ENCODE results near the gene DIP2C. TPM values are rescaled to one million over a fixed set of nuclear protein-coding genes. Genes with fewer than 3 reads are reported as not detected.
"Not testable (repeated sequence)": the region's sequence is repeated elsewhere in the genome, so short reads cannot be mapped to it uniquely, and the experiment has no call there.

The DIP2C gene
- total RNA-seq, 1 experiment from 2014 or later: 11.4 TPM

DNA sequence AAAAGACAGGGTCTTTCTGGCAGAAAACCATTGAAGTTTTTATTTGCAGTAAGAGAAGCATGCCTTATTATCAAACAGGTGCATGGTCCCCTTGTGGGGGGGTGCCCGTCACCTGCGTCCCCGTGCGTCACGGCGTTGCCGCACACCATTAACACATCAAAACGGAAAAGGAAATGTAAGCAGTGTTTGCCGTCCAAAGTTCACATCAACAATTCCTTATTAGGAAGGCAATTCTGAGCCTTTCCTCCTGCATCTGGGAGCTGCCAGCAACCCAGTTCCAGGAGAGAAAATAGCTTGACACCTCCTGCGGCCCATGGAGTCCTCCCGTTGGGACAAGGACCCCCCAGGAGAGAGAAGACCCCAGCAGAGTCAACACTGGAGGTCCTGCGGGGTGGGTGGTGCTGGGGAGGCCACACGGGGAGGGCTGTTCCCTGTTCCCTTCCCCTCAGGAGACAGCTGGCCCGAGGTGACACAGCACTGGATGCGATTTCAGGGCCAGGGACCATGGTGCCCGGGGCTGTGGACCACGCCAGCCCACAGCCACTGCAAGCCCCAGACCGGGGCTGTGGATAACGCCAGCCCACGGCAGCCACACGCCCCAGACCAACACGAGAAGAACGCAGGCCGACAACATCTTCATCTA, 39.5 kb downstream of the DIP2C start:
- no TSS peak for BruUV-seq (replicated peaks)
- no peak overlapping the region for H3K27ac Mint-ChIP-seq (ENCODE audit: unreplicated experiment)
- POLR2A ChIA-PET: interaction anchor here (0.7 to 1.4 kb wide), 3 partner anchors 11 to 399 kb away, joined by 3 to 7 read pairs (median 3); partner anchors contain the start of gene IDI1
- intact Hi-C loops (cut with micrococcal nuclease; ENCODE audit: unreplicated experiment): loop anchor here (1.0 kb wide), 2 partner anchors 103 to 139 kb away; no protein-coding TSS in a partner anchor
- Histone ChIP-seq H3K4me3 (ENCODE audit: low read depth, low read length) (peak overlapping the region; percentile 53), H3K4me1 (peaks cover 25% of the 10 kb centered on the region), H3K36me3 (ENCODE audit: control insufficient read depth, insufficient read depth, low read length) (no peaks in the 10 kb centered on the region), H3K27me3 (replicated peaks; ENCODE audit: control insufficient read depth, insufficient read depth, low read length) (no peaks in the 10 kb centered on the region), H3K9me3 (no peaks in the 10 kb centered on the region)
- TF ChIP-seq, protein P1, sequence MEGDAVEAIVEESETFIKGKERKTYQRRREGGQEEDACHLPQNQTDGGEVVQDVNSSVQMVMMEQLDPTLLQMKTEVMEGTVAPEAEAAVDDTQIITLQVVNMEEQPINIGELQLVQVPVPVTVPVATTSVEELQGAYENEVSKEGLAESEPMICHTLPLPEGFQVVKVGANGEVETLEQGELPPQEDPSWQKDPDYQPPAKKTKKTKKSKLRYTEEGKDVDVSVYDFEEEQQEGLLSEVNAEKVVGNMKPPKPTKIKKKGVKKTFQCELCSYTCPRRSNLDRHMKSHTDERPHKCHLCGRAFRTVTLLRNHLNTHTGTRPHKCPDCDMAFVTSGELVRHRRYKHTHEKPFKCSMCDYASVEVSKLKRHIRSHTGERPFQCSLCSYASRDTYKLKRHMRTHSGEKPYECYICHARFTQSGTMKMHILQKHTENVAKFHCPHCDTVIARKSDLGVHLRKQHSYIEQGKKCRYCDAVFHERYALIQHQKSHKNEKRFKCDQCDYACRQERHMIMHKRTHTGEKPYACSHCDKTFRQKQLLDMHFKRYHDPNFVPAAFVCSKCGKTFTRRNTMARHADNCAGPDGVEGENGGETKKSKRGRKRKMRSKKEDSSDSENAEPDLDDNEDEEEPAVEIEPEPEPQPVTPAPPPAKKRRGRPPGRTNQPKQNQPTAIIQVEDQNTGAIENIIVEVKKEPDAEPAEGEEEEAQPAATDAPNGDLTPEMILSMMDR (IDR thresholded peaks at IDR 0.05; ENCODE audit: insufficient read depth in 1 of 2, low read depth in 1 of 2, low read length in 1 of 2, severe bottlenecking in 1 of 2, unreplicated experiment in 1 of 2): no peak
- CTCF ChIA-PET: interaction anchor here (1.5 to 1.6 kb wide), 2 partner anchors 103 to 139 kb away, joined by 3 to 5 read pairs; no protein-coding TSS in a partner anchor
- H3K36me3 Mint-ChIP-seq (ENCODE audit: insufficient read depth, unreplicated experiment): peaks cover 18% of the 10 kb centered on the region
- peak overlapping the region; percentile 66 for H3K4me3 Mint-ChIP-seq (ENCODE audit: unreplicated experiment)
- H3K4me1 Mint-ChIP-seq (ENCODE audit: low read depth, unreplicated experiment): peaks cover 17% of the 10 kb centered on the region
- peaks cover 3% of the 10 kb centered on the region for H3K9me3 Mint-ChIP-seq (ENCODE audit: unreplicated experiment)
- peak; percentile 87 to 89 for DNase-seq
- H3K27me3 Mint-ChIP-seq (ENCODE audit: insufficient read depth, unreplicated experiment): no peaks in the 10 kb centered on the region

DNA sequence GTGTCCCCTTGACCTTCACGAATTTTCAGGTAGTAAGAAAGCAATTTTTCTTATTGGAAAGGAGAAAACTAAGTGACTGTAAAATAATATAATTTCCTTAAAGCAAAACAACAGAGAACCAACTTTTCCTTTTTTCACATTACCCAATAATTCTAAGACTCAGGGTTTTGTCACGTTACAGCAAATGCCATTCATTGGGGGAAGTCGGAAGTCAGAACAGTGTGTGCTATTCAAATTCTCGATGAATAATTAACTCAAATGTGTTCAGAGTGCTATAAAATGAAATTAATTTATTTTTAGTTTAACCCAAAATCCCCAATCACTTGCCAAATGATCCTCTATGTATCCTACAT, 40.0 kb downstream of the DIP2C start:
- H3K27ac Mint-ChIP-seq (ENCODE audit: unreplicated experiment): no peak overlapping the region
- ChIA-PET POLR2A (interaction anchor here (1.2 kb wide), 1 partner anchor 12 kb away, joined by 7 read pairs; no protein-coding TSS in a partner anchor), CTCF (interaction anchor here (1.5 to 1.6 kb wide), 2 partner anchors 102 to 140 kb away, joined by 3 to 5 read pairs; no protein-coding TSS in a partner anchor)
- Histone ChIP-seq H3K36me3 (ENCODE audit: control insufficient read depth, insufficient read depth, low read length) (no peaks in the 10 kb centered on the region), H3K27me3 (replicated peaks; ENCODE audit: control insufficient read depth, insufficient read depth, low read length) (no peaks in the 10 kb centered on the region), H3K4me1 (peaks cover 24% of the 10 kb centered on the region), H3K4me3 (ENCODE audit: low read depth, low read length) (no peak overlapping the region), H3K9me3 (no peaks in the 10 kb centered on the region)
- intact Hi-C loops (cut with micrococcal nuclease; ENCODE audit: unreplicated experiment): no loop called here
- H3K4me3 Mint-ChIP-seq (ENCODE audit: unreplicated experiment): peak overlapping the region; percentile 66
- TF ChIP-seq, protein P1 (IDR thresholded peaks at IDR 0.05; ENCODE audit: insufficient read depth in 1 of 2, low read depth in 1 of 2, low read length in 1 of 2, severe bottlenecking in 1 of 2, unreplicated experiment in 1 of 2): no peak
- DNase-seq: peak in 1 of 2 experiments; percentile 7
- peaks cover 17% of the 10 kb centered on the region for H3K4me1 Mint-ChIP-seq (ENCODE audit: low read depth, unreplicated experiment)
- BruUV-seq (replicated peaks): TSS peak; percentile 40
- H3K27me3 Mint-ChIP-seq (ENCODE audit: insufficient read depth, unreplicated experiment): no peaks in the 10 kb centered on the region
- H3K9me3 Mint-ChIP-seq (ENCODE audit: unreplicated experiment): peaks cover 8% of the 10 kb centered on the region
- H3K36me3 Mint-ChIP-seq (ENCODE audit: insufficient read depth, unreplicated experiment): peaks cover 18% of the 10 kb centered on the region

DNA sequence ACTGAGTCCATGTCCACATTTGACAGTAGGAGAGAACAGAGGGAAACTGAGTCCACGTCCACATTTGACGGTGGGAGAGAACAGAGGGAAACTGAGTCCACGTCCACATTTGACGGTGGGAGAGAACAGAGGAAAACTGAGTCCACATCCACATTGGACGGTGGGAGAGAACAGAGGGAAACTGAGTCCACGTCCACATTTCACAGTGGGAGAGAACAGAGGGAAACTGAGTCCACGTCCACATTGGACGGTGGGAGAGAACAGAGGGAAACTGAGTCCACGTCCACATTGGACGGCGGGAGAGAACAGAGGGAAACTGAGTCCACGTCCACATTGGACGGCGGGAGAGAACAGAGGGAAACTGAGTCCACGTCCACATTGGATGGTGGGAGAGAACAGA, 42.4 kb downstream of the DIP2C start:
- H3K27me3 ChIP-seq (replicated peaks; ENCODE audit: control insufficient read depth, insufficient read depth, low read length); POLR2A ChIA-PET; H3K9me3 Mint-ChIP-seq (ENCODE audit: unreplicated experiment); H3K27me3 Mint-ChIP-seq (ENCODE audit: insufficient read depth, unreplicated experiment); H3K27ac Mint-ChIP-seq (ENCODE audit: unreplicated experiment); H3K4me3 ChIP-seq (ENCODE audit: low read depth, low read length); CTCF ChIA-PET; H3K36me3 ChIP-seq (ENCODE audit: control insufficient read depth, insufficient read depth, low read length); H3K9me3 ChIP-seq; intact Hi-C loops (cut with micrococcal nuclease; ENCODE audit: unreplicated experiment); H3K4me3 Mint-ChIP-seq (ENCODE audit: unreplicated experiment); BruUV-seq (replicated peaks): not testable (repeated sequence)
- Mint-ChIP-seq H3K4me1 (ENCODE audit: low read depth, unreplicated experiment) (peaks cover 17% of the 10 kb centered on the region), H3K36me3 (ENCODE audit: insufficient read depth, unreplicated experiment) (peaks cover 16% of the 10 kb centered on the region)
- H3K4me1 ChIP-seq: peaks cover 21% of the 10 kb centered on the region
- DNase-seq: peak in 1 of 2 experiments; percentile 9
